ENCODE measurements around the gene TBX18.

TBX18 gene

DNA sequence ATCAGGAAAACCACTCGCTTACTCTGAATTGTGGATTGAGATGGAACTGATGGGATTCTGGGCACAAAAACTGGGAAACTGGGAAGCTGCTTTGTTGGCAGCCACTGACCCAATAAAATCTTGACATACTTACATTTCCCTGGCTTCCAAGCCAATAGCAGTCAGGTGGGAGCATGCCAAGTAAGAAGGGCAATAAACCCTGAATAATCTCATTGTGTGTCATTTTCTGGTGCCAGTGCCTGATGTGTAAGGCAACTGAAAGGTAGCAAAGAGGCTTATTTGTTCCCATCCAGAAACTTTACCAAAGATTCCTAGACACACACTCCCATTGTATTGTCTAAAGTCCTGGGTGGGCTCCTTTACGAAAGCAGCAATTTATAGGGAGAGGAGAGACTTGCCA is 93.2 kb downstream of the TBX18 start:
- no peak for DNase-seq (ENCODE audit: low read depth in 2 of 2)

DNA sequence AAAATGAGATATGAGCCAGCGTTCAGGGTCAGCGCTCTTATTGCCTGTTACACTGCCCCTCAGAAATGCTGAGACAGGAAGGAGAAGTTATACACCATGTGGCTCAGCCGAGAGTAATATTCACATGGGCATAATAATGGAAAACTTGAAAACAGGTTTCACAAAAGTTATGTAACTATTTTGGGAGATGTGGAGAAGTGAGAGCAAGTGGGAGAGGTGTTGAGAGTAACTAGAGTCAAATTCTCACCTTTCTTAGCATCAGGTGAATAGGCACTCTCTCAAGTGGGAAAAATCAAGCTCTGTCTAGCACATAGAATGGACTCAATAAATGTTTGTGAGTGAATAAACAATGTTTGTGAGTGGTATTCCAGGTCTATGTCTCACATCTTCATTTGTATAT is 94.5 kb downstream of the TBX18 start:
- no peak for DNase-seq (ENCODE audit: low read depth in 2 of 2)

DNA sequence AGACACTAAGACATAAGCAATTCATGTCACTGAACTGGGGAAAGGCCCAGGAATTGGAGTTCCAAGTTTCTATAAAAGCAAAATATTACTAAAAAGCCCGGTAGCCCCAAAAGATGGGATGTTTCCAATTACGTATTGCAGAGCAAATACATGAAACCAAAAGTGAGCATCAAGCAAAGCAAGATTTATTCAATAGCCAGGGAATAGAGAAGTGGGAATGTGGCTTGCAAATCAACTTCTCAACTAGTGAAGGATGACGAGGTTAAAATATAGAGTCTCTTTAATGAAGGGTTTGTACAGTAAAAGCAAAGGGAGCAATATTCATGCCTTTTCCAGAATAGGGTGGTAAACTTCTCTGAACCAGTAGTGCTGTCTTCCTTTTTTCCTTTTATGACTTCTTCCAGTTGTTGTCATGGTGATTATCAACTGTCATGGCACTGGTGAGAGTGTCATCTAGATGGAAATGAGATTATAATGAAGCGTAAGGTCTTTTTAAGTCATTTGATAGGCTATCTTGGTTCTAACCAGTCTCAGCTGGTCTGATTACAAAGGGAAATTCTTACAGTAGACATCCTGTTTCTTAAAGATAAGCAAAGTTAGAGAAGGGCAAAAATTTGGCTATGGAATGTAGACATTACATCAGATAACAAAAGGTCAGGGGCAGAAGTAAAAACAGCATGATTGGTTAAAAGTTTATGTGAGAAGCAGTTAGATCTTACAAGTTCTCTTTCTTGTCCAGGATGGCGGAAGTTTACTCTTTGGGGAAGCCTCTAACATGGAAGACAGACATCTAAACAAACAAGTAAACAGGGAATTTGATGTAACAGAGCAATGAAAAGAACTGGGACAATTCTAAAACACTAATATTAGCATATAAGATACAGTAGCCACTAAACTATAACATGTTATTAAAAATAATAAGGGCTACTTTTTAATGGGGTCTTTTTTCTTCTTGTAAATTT is 96.9 kb downstream of the TBX18 start:
- DNase-seq (ENCODE audit: low read depth in 2 of 2): no peak

- no peak for DNase-seq (ENCODE audit: low read depth in 2 of 2)
These were observed 99.0 kb downstream of the TBX18 start for GRCh38 chr6:84665401-84665800.

DNA sequence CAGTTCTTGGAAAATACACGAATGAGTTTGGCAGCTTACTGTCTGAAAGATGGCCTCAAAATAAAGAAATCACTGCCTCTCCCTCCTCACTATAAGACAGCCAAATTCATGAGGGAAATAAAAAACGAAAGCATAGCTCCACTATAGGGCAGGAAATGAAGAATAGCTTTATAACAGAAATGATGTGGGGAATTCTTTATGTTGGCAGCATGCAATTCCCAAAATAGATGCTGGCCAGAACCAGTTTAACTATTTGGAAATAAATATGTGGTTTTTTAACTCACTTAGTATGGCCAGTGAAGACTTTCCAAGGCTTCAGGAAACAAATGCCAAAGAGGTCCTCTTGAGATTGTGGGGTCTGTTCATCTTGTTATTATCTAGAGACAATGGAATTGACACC is 100.5 kb downstream of the TBX18 start:
- no peak for DNase-seq (ENCODE audit: low read depth in 2 of 2)

DNA sequence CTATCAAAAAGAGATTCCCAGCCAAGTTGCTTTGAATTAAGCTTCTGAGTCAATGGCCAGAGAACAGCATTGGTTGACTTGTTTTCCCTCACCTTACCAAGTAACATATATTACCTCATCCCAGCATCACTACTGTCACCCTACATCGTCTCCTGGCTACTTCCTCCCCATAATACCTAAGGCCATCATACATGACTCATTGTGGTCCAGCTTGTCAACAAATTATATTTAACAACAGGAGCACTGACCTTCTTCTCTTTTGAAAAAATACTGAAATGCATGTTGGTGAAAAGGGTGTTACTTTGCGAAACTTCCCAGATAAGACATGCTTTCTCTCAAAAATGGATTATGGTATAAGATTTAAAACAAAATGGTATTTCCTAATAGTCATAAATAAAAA is 106.9 kb downstream of the TBX18 start:
- DNase-seq (ENCODE audit: low read depth in 2 of 2): no peak

GRCh38 chr6:84657025-84657424 is 107.4 kb downstream of the TBX18 start:
- DNase-seq (ENCODE audit: low read depth in 2 of 2): no peak

DNA sequence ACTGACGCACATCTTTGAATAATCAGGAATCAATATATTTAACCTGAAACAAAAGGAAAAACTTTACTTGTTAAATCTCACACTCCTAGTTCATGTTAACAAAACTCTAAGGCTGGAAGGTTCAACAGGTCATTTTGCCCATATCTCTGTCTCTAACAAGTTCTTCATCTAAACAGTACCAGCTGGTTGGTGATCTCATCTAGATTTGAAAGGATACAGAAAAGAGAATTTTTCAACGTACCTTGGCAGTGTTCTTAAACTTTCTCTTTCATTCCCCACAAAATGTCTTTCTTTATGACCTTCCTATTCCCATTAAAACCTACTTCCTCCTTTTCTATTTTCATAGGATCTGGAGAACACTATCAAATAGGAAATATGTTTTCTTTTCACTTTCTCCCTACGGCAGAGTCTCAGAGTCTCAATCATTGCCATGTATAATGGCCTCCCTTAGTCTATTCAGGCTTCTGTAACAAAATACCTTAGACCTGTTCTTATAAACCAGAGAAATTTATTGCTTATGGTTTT is 111.3 kb downstream of the TBX18 start:
- DNase-seq (ENCODE audit: low read depth in 2 of 2): no peak

- DNase-seq (ENCODE audit: low read depth in 2 of 2): no peak
These were observed 111.9 kb downstream of the TBX18 start for GRCh38 chr6:84652356-84653026.

- DNase-seq (ENCODE audit: low read depth in 2 of 2): no peak
These were observed 112.8 kb downstream of the TBX18 start for GRCh38 chr6:84651583-84651982.

DNA sequence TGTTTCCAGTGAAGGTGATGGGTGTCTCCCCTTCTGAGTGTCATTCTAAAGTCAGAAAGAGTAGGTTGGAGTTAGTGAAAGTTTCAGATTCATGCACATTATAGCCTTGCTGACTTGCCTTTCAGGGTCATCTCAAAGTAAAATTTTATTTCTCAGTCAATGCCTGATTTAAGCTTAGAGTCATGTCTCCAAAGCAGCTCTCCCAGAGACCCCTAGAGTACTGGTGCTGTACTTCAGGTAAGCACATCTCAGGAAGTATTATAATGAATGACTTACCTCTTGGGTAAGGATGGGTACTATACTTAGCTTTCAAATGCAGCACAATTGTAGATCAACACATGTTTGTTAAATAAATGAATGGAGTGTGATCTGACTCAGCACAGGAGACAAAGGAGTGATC is 116.0 kb downstream of the TBX18 start:
- DNase-seq (ENCODE audit: low read depth in 2 of 2): no peak

DNA sequence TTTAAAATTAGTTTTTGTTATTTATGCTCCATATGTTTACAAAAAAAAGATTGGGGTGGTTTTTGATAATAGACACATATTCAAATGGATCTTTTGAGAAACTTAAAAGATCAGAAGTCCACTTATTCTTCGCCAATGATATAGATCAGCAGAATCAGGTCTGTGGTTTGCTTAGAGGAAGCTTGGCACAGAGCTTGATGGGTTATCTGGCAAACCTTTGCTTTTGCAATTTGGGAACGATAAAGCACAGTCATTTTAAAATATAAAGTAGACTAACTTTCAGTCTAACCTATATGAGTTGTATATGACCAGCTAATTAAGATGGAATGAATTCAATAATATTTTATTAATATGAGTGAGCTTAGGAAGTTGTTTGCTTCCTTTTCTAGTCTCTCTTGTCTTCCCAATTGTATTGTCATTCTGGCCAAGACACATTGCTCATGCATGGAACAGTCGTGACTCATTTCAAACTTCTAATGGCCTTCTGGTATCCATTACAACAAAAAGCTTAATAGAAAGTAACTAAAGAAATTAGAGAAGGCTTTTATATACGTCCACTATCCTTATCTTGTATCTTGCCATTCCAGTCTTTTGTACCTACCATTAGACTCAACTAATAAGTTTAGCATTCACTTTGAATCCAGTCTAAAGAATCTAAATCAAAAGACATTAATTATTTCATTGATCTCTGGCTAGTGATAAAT is 118.7 kb downstream of the TBX18 start:
- DNase-seq (ENCODE audit: low read depth in 2 of 2): no peak

- no peak for DNase-seq (ENCODE audit: low read depth in 2 of 2)
These were observed 119.4 kb downstream of the TBX18 start for GRCh38 chr6:84645000-84645399.

DNA sequence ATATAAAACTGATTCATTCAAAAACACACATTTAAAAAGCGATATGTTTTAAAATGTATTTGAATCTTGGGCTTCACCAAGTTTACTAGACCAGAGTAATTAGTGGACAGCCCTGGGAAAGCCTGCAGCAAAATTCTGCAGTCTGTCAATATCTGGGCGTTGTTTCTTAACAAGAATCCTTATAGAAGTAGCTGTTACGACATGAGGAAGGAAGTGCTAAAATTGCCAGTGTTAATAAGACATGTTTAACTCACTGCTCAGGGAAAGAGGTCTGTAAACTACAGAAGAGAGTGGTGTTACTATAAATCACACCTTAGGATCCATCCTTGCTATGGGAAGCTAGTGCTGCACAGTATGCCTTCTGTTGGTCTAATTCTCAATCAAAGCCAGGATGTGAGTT is 120.6 kb downstream of the TBX18 start:
- no peak for DNase-seq (ENCODE audit: low read depth in 2 of 2)

DNA sequence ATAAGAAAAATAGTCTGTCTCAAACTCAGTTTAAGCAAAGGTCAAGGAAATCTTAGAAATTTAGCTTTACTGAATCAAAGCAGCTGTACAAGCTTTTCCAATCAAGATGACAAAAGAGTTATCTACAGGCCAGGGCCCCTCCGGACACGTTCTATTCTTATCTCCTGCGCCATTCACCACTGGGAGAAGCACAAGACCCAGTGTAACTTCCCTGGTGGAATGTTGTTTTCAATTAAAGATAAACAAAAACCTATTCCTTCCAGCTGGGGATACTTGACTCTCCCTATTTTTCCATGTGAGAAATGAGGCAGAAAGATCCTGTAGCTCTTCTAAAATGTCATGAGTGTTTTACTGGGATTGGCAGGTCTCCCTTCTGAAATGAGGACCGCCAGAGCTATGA is 123.3 kb downstream of the TBX18 start:
- no peak for DNase-seq (ENCODE audit: low read depth in 2 of 2)

DNA sequence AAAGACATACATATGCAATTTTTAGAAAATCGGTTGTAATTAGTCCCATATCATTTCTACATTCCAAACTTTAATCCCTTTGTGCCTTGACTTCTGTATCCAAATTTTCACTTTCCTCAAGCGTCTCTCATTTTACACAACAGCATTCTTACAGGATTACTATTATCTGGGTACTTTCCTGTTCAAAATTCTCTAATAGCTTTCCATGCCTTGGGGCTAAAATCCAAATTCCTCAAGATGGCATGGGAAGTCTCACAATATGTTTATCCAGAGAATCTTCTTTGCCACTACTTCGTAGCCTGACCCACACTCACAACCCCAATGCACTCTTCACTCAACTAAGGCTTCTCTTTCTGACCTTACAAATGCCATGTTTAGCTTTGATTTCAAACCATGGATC is 125.0 kb downstream of the TBX18 start:
- DNase-seq (ENCODE audit: low read depth in 2 of 2): no peak

DNA sequence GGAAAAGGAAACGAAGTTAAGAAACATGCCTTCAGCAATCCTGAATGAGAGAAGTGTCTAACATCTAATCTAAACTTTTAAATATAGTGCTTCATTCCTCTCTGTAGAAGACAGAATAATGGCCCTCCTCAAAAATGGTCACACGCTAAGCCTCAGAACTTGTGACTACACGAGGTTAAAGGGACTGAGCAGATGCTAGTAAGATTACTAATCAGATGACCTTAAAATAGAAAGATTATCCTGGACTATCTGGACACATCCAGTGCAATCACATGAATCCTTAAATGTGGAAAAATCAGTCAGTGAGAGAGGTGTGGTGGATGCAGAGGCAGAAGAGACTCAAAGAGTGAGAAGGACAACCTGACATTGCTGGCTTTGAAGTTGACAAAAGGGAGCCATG is 126.1 kb downstream of the TBX18 start:
- no peak for DNase-seq (ENCODE audit: low read depth in 2 of 2)
